NCI-H446 (cell line): ENCODE results near the gene CCDC27.
A peak's percentile ranks its signal among the peaks of the same experiment; 100 is the strongest.
"Not testable (repeated sequence)": the region's sequence is repeated elsewhere in the genome, so short reads cannot be mapped to it uniquely, and the experiment has no call there.

Experiments used
- DNase-seq, 2 experiments: peaks; one replicate each; lab custom pipeline; 2025; lab: John Stamatoyannopoulos, UW

CCDC27 gene

DNA sequence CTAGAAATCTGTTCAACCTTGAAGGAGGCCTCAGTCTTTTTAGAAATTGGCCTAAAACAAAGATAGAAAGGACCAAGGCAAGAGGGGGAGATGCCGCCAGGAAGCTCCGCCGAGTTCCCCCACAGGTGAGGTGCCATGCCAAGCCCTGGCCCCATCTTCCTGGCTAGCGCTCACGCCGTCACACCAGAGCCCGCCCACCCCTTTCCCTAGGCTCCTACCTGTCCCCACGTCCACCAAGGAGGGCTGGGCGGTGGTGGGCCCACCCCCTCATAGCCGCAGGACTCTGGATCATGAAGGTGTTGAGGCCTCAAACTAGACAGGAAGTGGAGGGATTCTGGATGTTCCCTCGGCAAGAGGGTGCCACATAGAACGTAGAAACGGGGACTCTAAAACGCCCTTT, 15.5 kb upstream of the CCDC27 start:
- DNase-seq = no peak

DNA sequence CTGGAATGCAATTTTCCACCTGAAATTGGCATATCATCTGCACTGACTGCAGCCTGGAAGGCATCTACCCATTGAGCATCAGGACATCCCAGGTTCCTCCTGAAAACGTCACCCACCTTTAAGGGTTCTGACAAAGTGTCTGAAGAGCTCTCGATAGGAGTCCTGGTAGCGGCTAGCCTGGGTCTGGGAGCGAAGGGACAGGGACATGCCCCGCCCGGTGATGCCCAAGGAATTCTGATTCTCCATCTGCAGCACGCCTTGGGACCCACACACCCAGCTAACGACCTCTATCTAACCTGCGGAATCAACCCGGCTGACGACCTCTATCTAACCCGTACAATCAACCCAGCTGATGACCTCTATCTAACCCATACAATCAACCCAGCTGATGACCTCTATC, 13.3 kb upstream of the CCDC27 start:
- no peak for DNase-seq

DNA sequence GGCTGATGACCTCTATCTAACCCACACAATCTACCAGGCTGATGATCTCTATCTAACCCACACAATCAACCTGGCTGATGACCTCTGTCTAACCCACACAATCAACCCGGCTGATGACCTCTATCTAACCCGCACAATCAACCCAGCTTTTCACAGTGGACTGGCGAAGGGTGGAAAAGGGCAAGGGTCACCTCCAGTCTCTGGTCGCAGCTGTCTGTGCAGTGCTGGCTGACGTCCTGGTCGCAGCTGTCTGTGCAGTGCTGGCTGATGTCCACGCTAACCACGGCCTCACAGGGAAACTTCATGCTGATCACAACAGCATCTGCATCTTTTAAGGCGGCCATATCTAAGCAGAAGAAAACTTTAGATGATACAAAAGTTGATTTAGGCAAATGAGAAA, 12.2 kb upstream of the CCDC27 start:
- no peak for DNase-seq

DNA sequence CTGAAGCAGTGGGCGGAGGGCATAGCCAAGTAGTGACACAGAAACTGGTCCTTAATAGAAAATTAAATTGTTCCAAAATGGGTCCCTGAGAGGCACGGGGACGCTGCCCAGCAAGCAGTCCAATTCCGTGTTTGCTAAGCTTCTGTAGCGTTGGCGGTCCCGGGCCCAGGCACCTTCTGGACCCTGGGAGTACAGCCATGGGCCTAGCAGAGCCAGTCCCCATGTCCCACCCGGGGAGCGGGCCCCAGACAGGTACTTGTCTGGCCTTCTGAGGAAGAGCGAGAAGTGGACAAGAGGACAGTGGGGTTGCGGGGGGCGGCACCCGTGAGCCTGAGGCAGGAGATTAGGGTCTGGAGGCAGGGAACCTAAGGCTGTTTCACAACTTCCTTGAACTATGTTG, 11.5 kb upstream of the CCDC27 start:
- DNase-seq = no peak

DNA sequence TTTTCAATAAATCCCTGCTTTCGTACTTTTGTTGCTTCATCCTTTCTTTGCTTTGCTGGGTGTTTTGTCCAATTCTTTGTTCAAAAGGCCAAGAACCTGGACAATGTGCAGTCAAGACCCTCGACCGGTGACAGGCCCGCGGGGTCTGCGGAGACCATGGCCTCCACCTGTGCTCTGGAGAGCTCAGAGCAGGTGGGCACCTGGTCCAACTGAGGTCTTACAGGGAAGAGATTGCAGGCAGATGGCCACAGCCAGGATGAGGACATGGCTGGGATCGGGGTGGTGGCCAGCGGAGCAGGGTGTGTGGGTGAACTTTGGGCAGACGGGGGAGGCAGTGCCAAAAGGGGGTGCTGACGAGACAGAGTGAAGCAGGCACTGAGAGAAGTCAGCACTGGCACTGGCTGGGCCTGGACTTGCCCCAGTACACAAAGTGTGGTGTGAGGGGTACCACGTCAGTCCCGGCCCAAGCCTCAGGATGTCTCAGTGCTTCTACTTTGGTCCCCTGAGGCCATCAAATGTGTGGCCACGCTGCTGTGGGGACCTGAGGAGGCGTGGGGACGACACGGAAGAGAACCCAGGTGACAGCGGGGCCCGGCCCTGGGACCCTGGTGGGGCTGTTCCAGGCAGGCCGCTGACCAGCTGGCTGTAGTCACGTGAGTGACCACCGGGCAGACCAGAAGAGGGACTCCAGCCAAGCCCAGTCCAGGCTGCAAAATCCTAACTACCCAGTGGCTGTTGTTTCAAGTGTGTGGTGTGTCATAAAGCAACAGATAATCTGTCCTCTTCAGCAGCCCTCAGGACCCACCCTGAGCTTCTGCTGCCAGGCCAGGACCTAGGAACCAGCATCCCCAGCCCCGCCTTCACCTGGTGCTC, 10.4 kb upstream of the CCDC27 start:
- DNase-seq = no peak

DNA sequence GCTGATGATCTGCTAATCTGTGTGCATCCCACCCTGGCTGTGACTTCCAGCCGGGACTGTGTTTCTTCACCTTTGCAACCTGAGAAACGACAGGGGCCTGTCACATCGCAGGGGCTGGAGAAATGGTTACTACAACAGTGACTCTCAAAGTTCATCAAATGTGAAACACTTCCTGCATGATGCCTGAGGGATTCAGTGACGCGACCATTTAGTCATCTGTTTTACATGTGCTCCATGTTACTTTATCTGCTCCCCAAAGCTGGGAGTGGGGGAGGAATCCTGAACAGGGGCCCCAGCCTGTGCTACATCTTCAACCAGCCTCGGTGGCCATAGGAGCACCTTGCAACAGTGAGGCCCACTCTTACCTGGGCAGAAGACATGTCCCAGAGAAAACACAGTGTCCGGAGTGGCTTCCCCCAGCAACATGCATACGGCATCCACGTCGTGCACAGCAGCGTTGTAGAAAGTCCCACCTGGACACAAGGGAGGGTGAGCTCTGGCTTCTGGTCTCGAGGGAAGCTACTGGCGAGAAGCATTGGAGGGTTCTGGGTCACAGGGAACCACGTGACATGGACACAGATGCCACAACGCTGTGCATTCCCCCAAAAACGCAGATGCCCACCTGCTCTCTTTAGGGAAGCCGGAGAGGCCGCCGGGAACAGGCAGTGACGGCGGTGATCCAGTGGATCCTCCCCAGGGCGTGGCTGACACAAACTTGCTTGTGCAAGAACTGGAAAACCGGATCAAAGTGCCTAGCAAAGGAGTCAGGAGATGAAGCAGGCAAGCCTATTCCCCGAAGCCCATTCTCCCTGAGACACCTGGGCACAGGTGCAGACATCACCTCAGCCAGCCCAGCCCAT, 9.6 kb upstream of the CCDC27 start:
- DNase-seq = no peak

DNA sequence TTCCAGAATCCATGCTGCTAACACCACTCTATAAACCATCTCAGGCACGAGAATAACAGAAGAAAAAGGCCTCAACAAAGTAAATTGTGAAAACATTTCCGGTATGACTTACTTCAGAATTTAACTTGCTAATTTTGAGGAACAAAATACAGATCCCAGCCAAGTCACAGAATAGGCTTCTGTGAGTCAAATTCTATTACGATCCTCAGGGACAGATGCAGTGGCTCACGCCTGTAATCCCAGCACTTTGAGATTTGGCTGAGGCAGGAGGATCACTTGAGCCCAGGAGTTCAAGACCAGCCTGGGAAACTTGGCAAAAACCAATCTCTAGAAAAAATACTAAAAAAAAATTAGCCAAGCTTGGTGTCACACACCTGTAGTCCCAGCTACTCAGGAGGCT, 8.8 kb upstream of the CCDC27 start:
- DNase-seq = no peak

DNA sequence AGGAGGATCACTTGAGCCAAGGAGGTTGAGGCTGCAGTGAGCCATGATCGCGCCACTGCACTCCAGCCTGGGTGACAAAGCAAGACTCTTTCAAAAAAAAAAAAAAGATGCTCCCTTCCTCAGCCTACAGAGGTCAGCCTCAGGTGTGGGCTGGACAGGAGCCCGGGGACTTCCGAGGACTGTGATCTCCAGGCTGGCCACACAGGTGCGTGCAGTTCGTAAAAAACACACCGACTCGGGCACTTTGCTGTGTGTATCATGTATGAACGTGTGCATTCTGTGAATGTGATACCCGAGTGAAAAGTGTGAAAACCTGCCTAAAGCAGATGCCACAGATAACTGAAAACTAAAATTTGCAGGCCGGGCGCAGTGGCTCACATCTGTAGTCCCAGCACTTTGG, 8.4 kb upstream of the CCDC27 start:
- DNase-seq = no peak

DNA sequence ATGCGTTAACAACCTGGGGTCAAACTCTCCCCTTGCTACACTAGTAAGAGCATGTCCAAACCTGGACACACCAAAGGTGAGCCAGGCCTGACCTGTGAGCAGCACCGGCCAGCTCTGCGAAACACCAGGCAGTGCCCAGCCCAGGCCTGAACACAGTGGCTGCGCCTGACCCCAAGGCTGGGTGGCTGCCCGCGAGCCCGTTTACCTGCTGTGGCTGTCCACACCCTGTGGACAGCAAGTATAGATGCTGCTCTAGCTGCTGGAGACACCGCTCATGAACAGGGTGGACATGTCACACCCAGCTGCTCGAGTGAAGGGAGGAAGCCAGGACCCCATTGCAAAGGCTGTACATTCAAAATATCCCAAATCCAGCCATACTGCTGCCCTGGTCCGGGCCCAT, 7.6 kb upstream of the CCDC27 start:
- no peak for DNase-seq

DNA sequence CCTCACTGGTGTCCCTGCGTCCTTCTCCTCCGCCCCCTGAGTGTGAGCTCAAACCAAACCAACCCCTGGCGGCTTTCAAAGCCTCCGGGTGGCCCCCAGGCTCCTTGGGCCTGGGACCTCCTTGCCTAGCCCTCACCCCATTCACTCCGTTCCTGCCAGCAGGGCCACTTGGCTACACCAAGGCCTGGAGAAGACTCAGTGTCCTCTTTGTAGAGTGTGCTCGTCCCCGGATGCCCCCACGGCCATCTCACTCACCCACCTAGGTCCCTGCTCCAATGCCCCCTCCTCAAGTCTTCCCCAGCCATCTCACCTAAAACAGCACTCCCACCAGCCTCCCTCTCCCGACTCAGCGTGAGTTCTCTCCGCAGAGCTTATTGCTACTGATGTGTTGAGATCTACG, 7.2 kb upstream of the CCDC27 start:
- no peak for DNase-seq

DNA sequence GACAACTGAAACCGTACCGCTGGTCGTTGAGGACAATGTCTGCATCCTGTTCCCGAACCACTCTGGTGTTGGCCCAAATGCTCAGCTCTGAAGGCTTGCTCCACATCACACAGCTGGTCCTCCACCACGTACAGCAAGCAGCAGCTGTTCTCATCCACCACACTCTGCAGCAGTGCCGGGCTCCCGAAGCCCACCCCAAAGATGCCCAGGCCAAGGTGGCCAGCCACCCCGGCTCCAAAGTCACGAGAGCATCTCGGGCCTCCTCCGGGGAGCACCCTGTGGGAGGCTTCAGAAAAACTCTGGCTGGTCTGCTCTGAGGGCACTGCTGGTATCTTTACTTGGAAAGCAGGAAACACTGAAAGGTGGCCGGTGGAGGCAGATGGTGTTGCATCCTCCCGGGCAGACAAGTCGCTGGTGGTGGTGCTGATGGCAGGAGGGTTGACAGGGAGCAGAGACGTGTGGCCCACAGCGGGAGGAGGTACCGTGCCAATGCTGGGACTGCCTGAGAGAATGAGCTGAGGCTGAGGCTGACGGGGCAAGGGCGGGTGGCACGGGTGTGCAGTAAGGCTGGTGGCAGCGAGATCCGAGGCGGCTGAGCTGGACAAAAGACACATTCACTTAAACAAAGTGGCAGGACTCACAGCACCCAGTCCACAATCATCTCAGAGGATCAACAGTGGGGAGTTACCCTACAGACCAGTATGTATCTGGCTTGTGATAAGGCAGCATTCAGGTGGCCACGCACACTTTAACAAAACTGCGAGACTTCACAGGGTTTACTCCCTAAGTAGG, 6.5 kb upstream of the CCDC27 start:
- no peak for DNase-seq

DNA sequence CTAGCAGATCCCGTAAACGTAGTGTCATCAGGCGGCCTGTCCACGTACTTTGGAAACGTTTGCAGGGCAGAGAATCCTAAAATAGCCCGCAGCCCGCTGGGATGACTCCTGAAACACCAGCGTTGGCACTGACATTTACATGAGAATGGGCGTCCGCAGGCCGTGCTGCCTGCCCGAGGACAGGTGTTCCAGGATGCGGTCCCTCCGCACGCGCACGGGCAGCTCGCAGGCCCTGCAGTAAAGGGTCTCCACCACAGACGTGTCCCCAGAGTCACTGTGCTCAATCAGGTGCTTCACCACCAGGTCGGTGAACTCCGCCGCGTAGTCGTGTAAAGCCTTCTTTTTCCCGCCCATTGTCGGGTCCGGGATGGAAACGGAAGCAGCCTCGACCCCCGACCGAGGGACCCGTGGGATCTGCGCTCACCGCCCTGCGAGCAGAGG, 5.8 kb upstream of the CCDC27 start:
- DNase-seq = no peak

DNA sequence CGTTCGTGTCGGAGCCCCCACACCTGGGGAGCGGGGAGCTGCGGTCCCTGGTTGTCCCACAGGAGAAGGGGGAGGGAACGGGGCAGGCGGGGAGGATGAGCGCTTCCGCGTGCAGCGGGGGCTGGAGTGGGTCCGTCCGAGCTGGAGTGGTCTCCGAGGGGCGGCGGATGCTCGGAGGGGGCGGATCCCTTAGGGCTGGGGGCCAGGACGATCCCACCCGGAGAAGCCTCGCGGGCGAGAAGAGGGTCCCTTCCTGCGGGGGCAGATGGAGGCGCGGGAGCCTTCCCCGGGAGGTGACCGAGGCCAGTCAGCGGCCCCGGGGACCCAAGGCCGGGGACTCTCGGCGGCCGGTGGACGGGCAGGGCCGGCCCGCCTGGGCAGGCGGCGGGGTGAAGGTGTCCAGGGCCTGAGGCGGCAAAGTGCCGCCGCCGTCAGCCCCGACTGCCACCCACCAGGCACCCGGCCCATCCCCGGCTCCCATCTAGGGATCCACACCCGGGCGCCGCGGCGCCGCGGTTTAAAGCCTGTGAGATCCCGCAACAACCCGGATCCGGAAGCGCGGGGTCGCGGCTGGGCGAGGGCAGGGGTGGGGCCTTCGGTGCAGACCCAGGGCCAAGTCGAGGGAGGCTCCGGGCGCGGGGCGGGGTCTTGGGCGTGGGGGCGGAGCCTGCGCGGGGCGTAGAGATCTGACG, 5.3 kb upstream of the CCDC27 start:
- DNase-seq = peak; percentile 75 to 92

DNA sequence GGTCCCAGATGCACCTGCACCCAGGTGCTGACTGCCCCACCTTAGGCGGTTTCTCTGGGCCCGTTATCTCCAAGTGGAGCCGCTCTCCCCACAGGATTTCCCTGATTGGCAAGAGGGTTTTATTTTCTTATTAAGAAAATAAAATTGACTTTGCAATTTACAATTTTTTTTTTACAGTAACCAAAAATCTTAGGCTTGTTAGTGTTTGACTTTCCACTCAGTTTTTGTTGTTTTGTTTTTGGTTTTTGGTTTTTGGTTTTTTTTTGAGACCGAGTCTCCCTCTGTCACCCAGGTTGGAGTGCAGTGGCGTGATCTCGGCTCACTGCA, 4.8 kb upstream of the CCDC27 start:
- no peak for DNase-seq

DNA sequence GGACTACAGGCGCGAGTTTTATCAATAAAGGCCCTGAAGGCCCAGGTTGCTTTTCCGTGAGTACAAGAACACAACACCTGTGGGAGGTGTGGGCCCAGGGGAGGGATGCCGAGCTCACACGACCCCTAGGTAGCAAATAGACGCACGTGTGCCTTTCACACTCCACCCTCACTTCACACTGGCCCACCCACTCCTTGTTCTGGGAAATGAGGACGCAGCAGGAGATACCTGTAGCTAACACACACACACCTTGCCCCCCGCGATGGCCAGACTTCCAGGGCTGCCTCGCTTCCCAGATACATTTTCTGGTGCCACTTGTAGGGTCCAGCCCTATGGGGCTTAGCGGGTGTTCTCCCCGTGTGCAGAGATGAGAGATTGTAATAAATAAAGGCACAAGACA, 4.3 kb upstream of the CCDC27 start:
- DNase-seq = no peak

DNA sequence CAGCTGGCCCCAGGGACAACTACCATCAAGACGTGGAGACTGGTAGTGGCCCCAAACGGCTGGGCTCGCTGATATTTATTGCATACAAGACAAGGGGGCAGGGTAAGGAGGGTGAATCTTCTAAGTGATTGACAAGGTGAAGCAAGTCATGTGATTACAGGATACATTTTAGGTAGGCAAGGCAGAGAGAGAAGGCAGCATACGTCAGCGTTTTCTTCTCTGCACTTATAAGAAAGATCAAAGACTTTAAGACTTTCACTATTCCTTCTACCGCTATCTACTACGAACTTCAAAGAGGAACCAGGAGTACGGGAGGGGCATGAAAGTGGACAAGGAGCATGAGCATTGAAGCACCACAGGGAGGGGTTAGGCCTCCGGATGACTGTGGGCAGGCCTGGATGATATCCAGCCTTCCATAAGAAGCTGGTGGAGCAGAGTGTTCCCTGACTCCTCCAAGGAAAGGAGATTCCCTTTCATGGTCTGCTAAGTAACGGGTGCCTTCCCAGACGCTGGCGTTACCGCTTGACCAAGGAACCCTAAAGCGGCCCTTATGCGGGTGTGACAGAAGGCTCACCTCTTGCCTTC, 3.8 kb upstream of the CCDC27 start:
- DNase-seq = not testable (repeated sequence)

DNA sequence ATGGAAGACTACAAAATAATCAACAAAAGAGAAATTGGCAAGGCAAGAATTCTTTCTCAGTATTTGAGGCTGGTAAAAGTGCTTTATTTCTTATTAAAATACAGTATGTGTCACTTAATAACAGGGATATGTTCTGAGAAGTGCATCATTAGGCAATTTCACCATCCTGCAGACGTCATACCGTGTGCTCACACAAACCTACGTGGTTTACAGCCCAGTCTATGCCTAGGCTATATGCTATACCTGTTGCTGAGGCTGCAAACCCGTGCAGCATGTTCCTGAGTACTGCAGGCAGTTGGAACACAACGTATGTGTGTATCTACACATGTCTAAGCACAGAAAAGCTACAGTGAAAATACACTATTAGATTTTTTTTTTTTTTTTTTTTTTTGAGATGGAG, 2.7 kb upstream of the CCDC27 start:
- no peak for DNase-seq

DNA sequence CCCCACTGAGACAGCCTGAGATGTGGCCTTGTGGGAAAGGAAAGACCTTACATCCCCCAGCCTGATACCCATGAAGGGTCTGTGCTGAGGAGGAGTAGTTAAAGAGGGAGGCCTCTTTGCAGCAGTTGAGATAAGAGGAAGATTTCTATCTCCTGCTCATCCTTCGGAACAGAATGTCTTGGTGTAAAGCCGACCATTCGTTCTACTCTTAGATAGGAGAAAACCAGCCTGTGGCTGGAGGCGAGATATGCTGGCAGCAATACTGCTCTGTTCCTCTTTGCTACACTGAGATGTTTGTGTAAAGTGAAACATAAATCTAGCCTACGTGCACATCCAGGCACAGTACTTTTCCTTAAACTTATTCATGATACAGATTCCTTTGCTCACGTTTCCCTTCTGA, 1.5 kb upstream of the CCDC27 start:
- no peak for DNase-seq

DNA sequence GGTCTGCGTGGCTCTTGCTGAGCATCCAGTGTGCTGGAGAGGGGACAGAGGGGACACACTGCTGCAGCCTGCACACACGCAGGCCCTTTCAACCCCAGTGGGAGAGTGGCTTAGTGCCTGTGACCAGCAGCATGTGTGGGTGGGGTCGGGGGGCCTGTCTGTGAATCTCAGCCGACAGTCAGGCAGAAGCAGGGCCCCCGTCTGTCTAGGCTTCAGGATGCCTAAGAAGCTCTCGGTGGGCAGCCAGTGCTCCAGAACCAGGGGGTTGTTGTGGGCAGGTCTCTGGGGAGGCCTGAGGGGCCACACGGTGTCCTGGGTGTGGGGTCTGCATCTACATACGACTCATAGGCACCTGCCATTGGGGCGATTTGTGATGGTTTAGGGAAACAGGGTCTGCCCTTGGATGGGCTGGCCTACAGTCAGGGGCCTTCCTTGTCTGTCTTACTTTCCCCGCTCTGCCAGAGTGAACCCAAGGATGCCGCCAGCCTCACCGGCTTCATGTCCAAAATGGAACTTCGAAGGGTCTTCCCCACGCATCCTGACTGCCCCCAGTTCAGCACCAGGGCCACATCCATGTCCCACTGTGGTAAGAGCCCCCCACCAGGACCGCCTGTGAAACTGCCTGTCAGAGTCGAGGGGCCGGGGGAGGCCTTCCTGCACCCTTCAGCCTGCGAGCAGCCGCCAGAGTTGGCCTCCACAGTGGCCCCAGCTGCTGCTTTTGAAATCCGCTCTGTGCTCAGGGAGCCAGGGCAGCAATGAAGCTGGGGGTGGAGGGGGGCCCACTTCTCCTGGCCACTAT, 1.6 kb downstream of the CCDC27 start:
- DNase-seq = no peak

DNA sequence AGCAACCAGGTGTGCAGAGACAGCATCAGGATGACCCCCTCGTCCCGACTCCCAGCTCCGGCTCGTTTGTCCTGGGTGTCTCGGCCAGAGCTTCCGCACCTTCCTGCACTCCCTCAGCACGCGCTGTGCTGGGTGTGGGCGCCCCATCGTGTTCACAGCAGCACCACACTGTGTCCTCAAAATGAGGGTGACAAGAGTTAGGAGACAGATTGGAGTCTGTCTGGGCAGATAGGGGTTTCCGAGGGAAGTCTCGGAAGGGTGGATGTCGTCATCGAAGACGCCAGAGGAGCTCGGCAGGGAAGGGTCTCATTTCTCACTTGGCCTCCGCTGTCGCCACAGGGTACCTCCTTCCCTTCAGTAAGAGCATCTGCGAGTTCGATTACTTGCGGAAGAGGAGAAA, 4.1 kb downstream of the CCDC27 start:
- no peak for DNase-seq

DNA sequence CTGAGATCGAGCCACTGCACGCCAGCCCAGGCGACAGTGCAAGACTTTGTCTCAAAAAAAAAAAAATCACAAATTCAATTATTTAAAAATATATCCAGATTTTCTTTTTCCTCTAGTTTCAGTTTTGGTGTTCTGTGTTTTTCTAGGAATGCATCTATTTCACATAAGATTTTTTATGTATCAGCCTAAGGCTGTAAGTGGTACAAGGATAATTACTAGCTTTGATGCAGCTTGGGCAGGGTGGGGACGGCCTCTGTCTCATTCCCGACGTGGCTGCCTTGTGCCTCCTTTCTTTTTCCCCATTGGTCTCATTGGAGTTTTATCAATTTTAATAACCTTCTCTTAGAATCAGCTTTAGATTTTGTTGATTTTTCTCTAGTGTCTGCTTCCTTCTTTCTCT, 6.9 kb downstream of the CCDC27 start:
- DNase-seq = no peak
